ENCODE measurements around the gene U2SURP.
"Not testable (repeated sequence)": the region's sequence is repeated elsewhere in the genome, so short reads cannot be mapped to it uniquely, and the experiment has no call there.

U2SURP gene

GRCh38 chr3:142977399-142977728 is 24.0 kb upstream of the U2SURP start:
- DNase-seq: peak; percentile 70

- no peak for DNase-seq
Measured at GRCh38 chr3:142981108-142981507, 20.3 kb upstream of the U2SURP start.

- no peak for DNase-seq
Measured at GRCh38 chr3:142982038-142982773, 19.2 kb upstream of the U2SURP start.

GRCh38 chr3:142983318-142983717 is 18.1 kb upstream of the U2SURP start:
- no peak for DNase-seq

- DNase-seq: no peak
Measured at GRCh38 chr3:142984255-142984654, 17.1 kb upstream of the U2SURP start.

- peak; percentile 51 for DNase-seq
Measured at GRCh38 chr3:142987080-142987700, 14.2 kb upstream of the U2SURP start.

- peak; percentile 49 for DNase-seq
Measured at GRCh38 chr3:142987707-142988106, 13.7 kb upstream of the U2SURP start.

- not testable (repeated sequence) for DNase-seq
Measured at GRCh38 chr3:142988221-142988620, 13.1 kb upstream of the U2SURP start.

GRCh38 chr3:142988826-142989225 is 12.5 kb upstream of the U2SURP start:
- not testable (repeated sequence) for DNase-seq

GRCh38 chr3:142990721-142991120 is 10.6 kb upstream of the U2SURP start:
- no peak for DNase-seq

- DNase-seq: no peak
Measured at GRCh38 chr3:142992323-142992722, 9.0 kb upstream of the U2SURP start.

GRCh38 chr3:142993958-142994442 is 7.4 kb upstream of the U2SURP start:
- peak; percentile 69 for DNase-seq

GRCh38 chr3:142997330-142997729 is 4.0 kb upstream of the U2SURP start:
- DNase-seq: no peak

GRCh38 chr3:142998439-142998838 is 2.9 kb upstream of the U2SURP start:
- DNase-seq: peak; percentile 76

- no peak for DNase-seq
Measured at GRCh38 chr3:142999881-143000280, 1.5 kb upstream of the U2SURP start.

GRCh38 chr3:143000528-143000927 is 842 bp upstream of the U2SURP start:
- DNase-seq: peak; percentile 50

- no peak for DNase-seq
Measured at GRCh38 chr3:143001034-143001368, 369 bp upstream of the U2SURP start.

GRCh38 chr3:143002083-143002712 is 828 bp downstream of the U2SURP start:
- peak; percentile 36 for DNase-seq

- no peak for DNase-seq
Measured at GRCh38 chr3:143002727-143003126, 1.4 kb downstream of the U2SURP start.

- DNase-seq: no peak
Measured at GRCh38 chr3:143004823-143005222, 3.5 kb downstream of the U2SURP start.

GRCh38 chr3:143010024-143010423 is 8.7 kb downstream of the U2SURP start:
- DNase-seq: peak; percentile 40

GRCh38 chr3:143011705-143012104 is 10.3 kb downstream of the U2SURP start:
- no peak for DNase-seq

GRCh38 chr3:143014921-143015320 is 13.6 kb downstream of the U2SURP start:
- no peak for DNase-seq

GRCh38 chr3:143016321-143016972 is 15.1 kb downstream of the U2SURP start:
- peak; percentile 18 for DNase-seq
